Tibial artery (tissue), 4 donors: Measurements from ENCODE around the gene MCC.

Source experiments
- DNase-seq, 2 donors: peaks; one replicate each; pipeline ENCODE4 v3.0.0-alpha.2; 2019
- H3K27ac ChIP-seq, 2 donors: fragments of 200-600 bp; sonication (generic) in 1 of 2; 1 replicate in 1 of 2; 2 replicates in 1 of 2; pipeline ENCODE4 v1.5.1; 2018 to 2019; ENCODE audit warnings: mild to moderate bottlenecking in 1 of 2
- H3K27me3 ChIP-seq, 2 donors: fragments of 200-600 bp; sonication (generic) in 1 of 2; one replicate each; pipeline versions ENCODE4 v1.5.1 to v1.6.0; 2016 to 2019
- H3K36me3 ChIP-seq, 3 donors: fragments of 200-600 bp; sonication (generic) in 2 of 3; one replicate each; pipeline ENCODE4 v1.5.1; 2016 to 2019; ENCODE audit warnings: mild to moderate bottlenecking in 2 of 3
- H3K4me1 ChIP-seq, 4 donors: fragments of 200-600 bp; sonication (generic) in 2 of 4; 1 replicate in 3 of 4; 2 replicates in 1 of 4; pipeline ENCODE4 v1.5.1; 2016 to 2019
- H3K4me3 ChIP-seq, 2 donors: fragments of 200-600 bp; sonication (generic) in 1 of 2; 1 replicate in 1 of 2; 2 replicates in 1 of 2; pipeline ENCODE4 v1.5.1; 2018 to 2019; ENCODE audit warnings: mild to moderate bottlenecking in 2 of 2
- H3K9me3 ChIP-seq, 3 donors: fragments of 200-600 bp; sonication (generic) in 1 of 3; one replicate each; pipeline ENCODE4 v1.5.1; 2016 to 2019
- CTCF ChIP-seq, 2 experiments: fragments of 200-600 bp in 1 of 2; fragments of 450-650 bp in 1 of 2; IDR thresholded peaks; one replicate each; pipeline ENCODE4 v1.5.1; 2017 to 2019; ENCODE audit warnings: antibody characterized with exemption in 2 of 2, mild to moderate bottlenecking in 1 of 2, moderate library complexity in 1 of 2
- intact Hi-C: fragments of 100-400 bp; cut with DNase I; formaldehyde crosslinking; loops from one replicate; pipeline ENCODE4 v1.15.0; 2023; ENCODE audit warnings: low total_unique reads

MCC gene

GRCh38 chr5:113162208-113162607 lies 326.0 kb downstream of the MCC start:
- Histone ChIP-seq H3K27me3 (no peaks in the 10 kb centered on the region), H3K4me1 (peaks cover 0 to 5% (median 0%) of the 10 kb centered on the region in 4 donors), H3K36me3 (no peaks in the 10 kb centered on the region), H3K27ac (no peak overlapping the region), H3K9me3 (no peaks in the 10 kb centered on the region), H3K4me3 (no peak overlapping the region)
- intact Hi-C loops = no loop called here
- no peak for DNase-seq
- TF ChIP-seq CTCF (IDR thresholded peaks at IDR 0.05) = no peak

- TF ChIP-seq CTCF (IDR thresholded peaks at IDR 0.05) = no peak
Observed at GRCh38 chr5:113161806-113162205, 326.4 kb downstream of the MCC start.

GRCh38 chr5:113157886-113158285 lies 330.4 kb downstream of the MCC start:
- no peaks in the 10 kb centered on the region for H3K4me1 ChIP-seq
- no peak overlapping the region for H3K27ac ChIP-seq
- DNase-seq = no peak
- no peaks in the 10 kb centered on the region for H3K36me3 ChIP-seq
- no peaks in the 10 kb centered on the region for H3K9me3 ChIP-seq
- H3K27me3 ChIP-seq = no peaks in the 10 kb centered on the region
- intact Hi-C loops = no loop called here
- H3K4me3 ChIP-seq = no peak overlapping the region
- no peak for TF ChIP-seq CTCF (IDR thresholded peaks at IDR 0.05)

More at GRCh38 chr5:113161806-113162205, 326.4 kb downstream of the MCC start:
- no peak overlapping the region for H3K4me3 ChIP-seq
- peaks cover 0 to 5% (median 0%) of the 10 kb centered on the region in 4 donors for H3K4me1 ChIP-seq
- H3K9me3 ChIP-seq = no peaks in the 10 kb centered on the region
- H3K27ac ChIP-seq = no peak overlapping the region
- H3K27me3 ChIP-seq = no peaks in the 10 kb centered on the region
- peak in 1 of 2 donors; percentile 25 for DNase-seq
- no peaks in the 10 kb centered on the region for H3K36me3 ChIP-seq
- intact Hi-C loops = no loop called here

GRCh38 chr5:113156271-113156877 lies 331.9 kb downstream of the MCC start:
- intact Hi-C loops = no loop called here
- H3K9me3 ChIP-seq = no peaks in the 10 kb centered on the region

GRCh38 chr5:113153512-113154097 lies 334.6 kb downstream of the MCC start:
- DNase-seq = no peak
- TF ChIP-seq CTCF (IDR thresholded peaks at IDR 0.05) = no peak
- Histone ChIP-seq H3K36me3 (no peaks in the 10 kb centered on the region), H3K27me3 (no peaks in the 10 kb centered on the region), H3K4me3 (no peak overlapping the region), H3K4me1 (no peaks in the 10 kb centered on the region), H3K9me3 (no peaks in the 10 kb centered on the region), H3K27ac (no peak overlapping the region)
- intact Hi-C loops = no loop called here

More at GRCh38 chr5:113156271-113156877, 331.9 kb downstream of the MCC start:
- no peak for TF ChIP-seq CTCF (IDR thresholded peaks at IDR 0.05)
- no peak overlapping the region for H3K27ac ChIP-seq
- DNase-seq = no peak
- no peaks in the 10 kb centered on the region for H3K27me3 ChIP-seq
- no peaks in the 10 kb centered on the region for H3K4me1 ChIP-seq
- H3K4me3 ChIP-seq = no peak overlapping the region
- H3K36me3 ChIP-seq = no peaks in the 10 kb centered on the region
